Heart right ventricle (tissue), 16 donors: ENCODE measurements around the gene ZC3H10. TPM values are rescaled to one million over a fixed set of nuclear protein-coding genes. Genes with fewer than 3 reads are reported as not detected.
A peak's percentile ranks its signal among the peaks of the same experiment; 100 is the strongest.

Experiments
- ATAC-seq, 8 donors: fragments of 200-7000 bp; cut with Tn5 transposase; one replicate each; pipeline ENCODE4 v1.9.1; 2020; ENCODE audit warnings: mild to moderate bottlenecking in 8 of 8, moderate library complexity in 8 of 8, moderate number of reproducible peaks in 1 of 8
- DNase-seq, 2 donors: peaks; one replicate each; pipeline ENCODE4 v3.0.0-alpha.2; 2020
- H3K27ac ChIP-seq, 10 donors: fragments of 200-600 bp; sonication (generic) in 2 of 10; one replicate each; pipeline versions ENCODE4 v1.5.0 to v1.8.0; 2020 to 2022; ENCODE audit warnings: mild to moderate bottlenecking in 3 of 10
- H3K27me3 ChIP-seq, 7 donors: fragments of 200-600 bp; one replicate each; pipeline ENCODE4 v1.8.0; 2021 to 2022; ENCODE audit warnings: mild to moderate bottlenecking in 2 of 7
- H3K36me3 ChIP-seq, 9 donors: fragments of 200-600 bp; sonication (generic) in 1 of 9; one replicate each; pipeline versions ENCODE4 v1.5.0 to v1.8.0; 2020 to 2022; ENCODE audit warnings: mild to moderate bottlenecking in 2 of 9
- H3K4me1 ChIP-seq, 9 donors: fragments of 200-600 bp; sonication (generic) in 1 of 9; one replicate each; pipeline versions ENCODE4 v1.5.0 to v1.8.0; 2020 to 2022; ENCODE audit warnings: mild to moderate bottlenecking in 4 of 9
- H3K4me3 ChIP-seq, 10 donors: fragments of 200-600 bp; sonication (generic) in 2 of 10; one replicate each; pipeline versions ENCODE4 v1.5.0 to v1.8.0; 2020 to 2022; ENCODE audit warnings: mild to moderate bottlenecking in 7 of 10, moderate library complexity in 2 of 10
- H3K9me3 ChIP-seq, 11 donors: fragments of 200-600 bp in 10 of 11; sonication (generic) in 2 of 11; one replicate each; pipeline versions ENCODE4 v1.5.0 to v1.8.0; 2013 to 2022; ENCODE audit warnings: mild to moderate bottlenecking in 2 of 11, control low read depth in 1 of 11, moderate library complexity in 1 of 11
- CTCF ChIP-seq, 9 donors: fragments of 200-600 bp; sonication (generic) in 2 of 9; IDR thresholded peaks; one replicate each; pipeline versions ENCODE4 v1.5.0 to v1.8.0; 2021 to 2022; ENCODE audit warnings: antibody characterized with exemption in 9 of 9, mild to moderate bottlenecking in 5 of 9, moderate library complexity in 1 of 9
- WGBS, 2 donors: extraction: QIAGEN DNeasy Blood & Tissue Kit; methylation state at CpG; one replicate each; pipeline ENCODE4 v1.1.7; 2013; ENCODE audit warnings: inconsistent platforms in 1 of 2; 5-methylcytosine and 5-hydroxymethylcytosine counted together
- intact Hi-C, 10 donors: fragments of 100-400 bp; cut with DNase I; formaldehyde crosslinking; loops; one replicate each; pipeline versions ENCODE4 v1.11.1 to v1.14.2; 2022
- polyA plus RNA-seq, 2 donors: library from polyadenylated mRNA; stranded (reverse); fragments of 200-250 nt; gene quantifications; one replicate each; pipeline ENCODE4 v1.2.3, GENCODE V29; 2013
- total RNA-seq, 10 donors: library from RNA; stranded (reverse); fragmentation: NEBNext Ultra II Directional in 3 of 10; extraction: Animal tissue kit (Norgen Biotek cat#: 25700) in 3 of 10; gene quantifications; one replicate each; pipeline versions ENCODE4 v1.2.1 to v1.2.4, GENCODE V29; 2021 to 2023
- donor health status: Arrhythmogenic right ventricular cardiomyopathy.
- donor health status: ischemic (EF 13 %, LVEDD 7.1; RV severe dilation, severe dysfunction).
- donor health status: healthy with polysubstance abuse.
- donor health status: DM: no; HTN: yes; CAD: no.
- donor health status: DM: no; HTN: no; CAD: no.
- donor health status: ischemic (EF 25% LVEDD 6.9; RV normal size, moderate dysfunction).
- donor health status: ischemic (EF 25% LVEDD 5.7; RV mildly dilated, moderate dysfunction).
- donor health status: healthy.
- donor health status: DM: yes; HTN: yes; CAD: no.
- donor health status: Ischemic cardiomyopathy.
- donor health status: ischemic (EF 35%, LVEDD 5.7; RV mildly dilated, moderate dysfunction).
- donor health status: nonischemic (EF 11% LVEDD 7.7; RV severe dilation, severe dysfunction).
- donor health status: DM: yes; HTN: yes; CAD: no.
- donor health status: PGD.
- donor health status: ischemic (EF 29% LVEDD 5.4; RV normal size, mild dysfunction).
- donor health status: nonischemic (EF 23%, LVEDD 6.1; RV moderate dilation, normal function).

Gene ZC3H10
- total and polyA plus RNA-seq, 12 donors: 2.1 to 5.8 (median 4.8) TPM

DNA sequence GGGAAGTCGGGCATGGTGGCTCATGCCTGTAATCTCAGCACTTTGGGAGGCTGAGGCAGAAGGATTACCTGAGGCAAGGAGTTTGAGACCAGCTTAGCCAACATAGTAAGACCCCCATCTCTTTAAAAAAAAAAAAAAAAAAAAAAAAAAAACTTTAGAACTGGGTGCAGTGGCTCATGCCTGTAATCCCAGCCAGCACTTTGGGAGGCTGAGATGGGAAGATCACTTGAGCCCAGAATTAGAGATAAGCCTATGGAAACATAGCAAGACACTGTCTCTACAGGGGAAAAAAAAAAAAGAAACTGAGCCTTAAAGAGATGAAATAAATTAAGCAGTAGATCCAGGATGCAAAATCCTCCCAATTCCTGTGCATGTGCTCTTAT lies 15.4 kb upstream of the ZC3H10 start:
- DNase-seq: no peak
- Histone ChIP-seq H3K36me3 (peaks cover 0 to 20% (median 13%) of the 10 kb centered on the region in 9 donors), H3K27me3 (no peaks in the 10 kb centered on the region), H3K4me1 (peaks cover 9 to 30% (median 25%) of the 10 kb centered on the region in 9 donors), H3K27ac (peak overlapping the region in 1 of 10 donors; percentile 93), H3K4me3 (no peak overlapping the region), H3K9me3 (no peaks in the 10 kb centered on the region)
- WGBS, 2 donors: 70 to 81% methylated on average over 1 of the region's 1 CpG
- intact Hi-C loops: loop anchor here in 3 of 10 donors (5.0 to 10.0 kb wide), 3 partner anchors 55 to 108 kb away; partner anchors contain the start of genes RPS26 (in 2 of the 3) and SUOX (in 1 of the 3)
- no peak for ATAC-seq
- no peak for TF ChIP-seq CTCF (IDR thresholded peaks at IDR 0.05)

- intact Hi-C loops: loop anchor here in 3 of 10 donors (5.0 to 10.0 kb wide), 3 partner anchors 56 to 108 kb away; partner anchors contain the start of genes RPS26 (in 2 of the 3) and SUOX (in 1 of the 3)
- peaks cover 0 to 25% (median 18%) of the 10 kb centered on the region in 9 donors for H3K36me3 ChIP-seq
- ATAC-seq: no peak
These were observed 14.9 kb upstream of the ZC3H10 start for GRCh38 chr12:56103066-56103711.

GRCh38 chr12:56103823-56104108 lies 14.3 kb upstream of the ZC3H10 start:
- 2% methylated on average over 8 of the region's 8 CpGs for WGBS, 2 donors
- Histone ChIP-seq H3K36me3 (peaks cover 0 to 31% (median 23%) of the 10 kb centered on the region in 9 donors), H3K4me3 (peak overlapping the region; percentile 39 to 97 (median 87)), H3K9me3 (no peaks in the 10 kb centered on the region), H3K27me3 (no peaks in the 10 kb centered on the region), H3K27ac (peak overlapping the region in 9 of 10 donors; percentile 72 to 93 (median 87)), H3K4me1 (peaks cover 9 to 30% (median 25%) of the 10 kb centered on the region in 9 donors)
- TF ChIP-seq CTCF (IDR thresholded peaks at IDR 0.05): no peak
- ATAC-seq (no peak), DNase-seq (no peak)
- intact Hi-C loops: loop anchor here in 3 of 10 donors (1.0 to 10.0 kb wide), 4 partner anchors 24 to 109 kb away; partner anchors contain the start of genes RPS26 (in 2 of the 3) and SUOX (in 1 of the 3)

More at GRCh38 chr12:56103066-56103711, 14.9 kb upstream of the ZC3H10 start:
- Histone ChIP-seq H3K27ac (peak overlapping the region in 7 of 10 donors; percentile 83 to 93 (median 87)), H3K4me1 (peaks cover 9 to 30% (median 25%) of the 10 kb centered on the region in 9 donors), H3K4me3 (peak overlapping the region in 9 of 10 donors; percentile 63 to 97 (median 87)), H3K9me3 (no peaks in the 10 kb centered on the region), H3K27me3 (no peaks in the 10 kb centered on the region)
- no peak for DNase-seq
- TF ChIP-seq CTCF (IDR thresholded peaks at IDR 0.05): no peak
- 52 to 61% methylated on average over 6 of the region's 6 CpGs for WGBS, 2 donors

DNA sequence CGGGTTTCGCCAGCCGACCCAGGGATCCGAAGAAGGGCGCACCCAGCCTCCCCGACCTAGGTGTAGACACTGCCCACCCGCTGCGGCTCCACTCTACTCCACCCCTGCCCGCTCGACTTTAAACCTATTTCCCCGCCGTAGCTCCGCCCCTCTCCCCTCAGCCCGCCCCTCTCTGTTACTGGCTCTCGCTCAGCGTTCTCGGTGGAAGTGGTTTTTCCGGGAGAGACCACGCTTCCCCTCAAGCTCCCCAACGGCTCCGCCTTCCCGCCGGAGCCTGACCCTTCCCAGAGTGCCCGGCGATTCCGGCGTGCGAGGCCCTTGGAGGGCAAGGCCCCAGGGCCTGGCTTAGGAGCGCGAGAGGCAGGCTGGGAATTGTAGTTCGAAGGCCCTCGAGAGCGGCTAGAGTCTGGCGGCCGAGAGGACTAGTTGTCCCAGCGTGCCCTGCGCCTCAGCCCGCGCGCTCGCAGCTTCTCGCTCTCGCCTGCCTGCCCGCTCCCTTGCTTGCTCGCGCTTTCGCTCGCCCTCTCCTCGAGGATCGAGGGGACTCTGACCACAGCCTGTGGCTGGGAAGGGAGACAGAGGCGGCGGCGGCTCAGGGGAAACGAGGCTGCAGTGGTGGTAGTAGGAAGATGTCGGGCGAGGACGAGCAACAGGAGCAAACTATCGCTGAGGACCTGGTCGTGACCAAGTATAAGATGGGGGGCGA lies 13.8 kb upstream of the ZC3H10 start, which contains the start of gene PA2G4:
PA2G4 (plus strand) TSS at position 451 of the 706 bp plus-strand sequence; CDS start at position 630, 179 bp downstream.
- WGBS, 2 donors: 0 to 1% methylated on average over 60 of the region's 60 CpGs
- DNase-seq: peak; percentile 97 to 98
- intact Hi-C loops: loop anchor here in 3 of 10 donors (1.0 to 10.0 kb wide), 4 partner anchors 25 to 109 kb away; partner anchors contain the start of genes RPS26 (in 2 of the 3) and SUOX (in 1 of the 3)
- Histone ChIP-seq H3K27me3 (no peaks in the 10 kb centered on the region), H3K9me3 (no peaks in the 10 kb centered on the region), H3K36me3 (peaks cover 0 to 36% (median 28%) of the 10 kb centered on the region in 9 donors), H3K4me1 (peaks cover 9 to 30% (median 25%) of the 10 kb centered on the region in 9 donors), H3K27ac (peak within 1 kb of the TSS; percentile 62 to 93 (median 87)), H3K4me3 (peak within 1 kb of the TSS; percentile 62 to 97 (median 87))
- peak in 2 of 9 donors; percentile 12 to 15 for TF ChIP-seq CTCF (IDR thresholded peaks at IDR 0.05)
- ATAC-seq: peak; percentile 98 to 99 (median 98)
